Left lung (tissue), 10 donors: ENCODE results near the gene RPS15. TPM values are rescaled to one million over a fixed set of nuclear protein-coding genes. Genes with fewer than 3 reads are reported as not detected.

Experiments
- ATAC-seq: fragments of 200-7000 bp; cut with Tn5 transposase; one replicate; pipeline ENCODE4 v1.9.1; 2020; ENCODE audit warnings: moderate library complexity
- DNase-seq, 4 donors: peaks; one replicate each; pipeline ENCODE4 v3.0.0-alpha.2; 2013 to 2020
- H3K27ac ChIP-seq, 2 donors: fragments of 200-600 bp; sonication (generic) in 1 of 2; one replicate each; pipeline versions ENCODE4 v1.5.0 to v1.8.0; 2020 to 2021
- H3K27me3 ChIP-seq, 2 donors: fragments of 200-600 bp; sonication (generic) in 1 of 2; one replicate each; pipeline versions ENCODE4 v1.5.0 to v1.8.0; 2020 to 2021
- H3K36me3 ChIP-seq, 2 donors: fragments of 200-600 bp; sonication (generic) in 1 of 2; one replicate each; pipeline versions ENCODE4 v1.5.0 to v1.8.0; 2020 to 2021
- H3K4me1 ChIP-seq, 2 donors: fragments of 200-600 bp; one replicate each; pipeline ENCODE4 v1.8.0; 2021
- H3K4me3 ChIP-seq, 2 donors: fragments of 200-600 bp; sonication (generic) in 1 of 2; one replicate each; pipeline versions ENCODE4 v1.5.0 to v1.8.0; 2020 to 2021; ENCODE audit warnings: mild to moderate bottlenecking in 1 of 2
- H3K9me3 ChIP-seq, 2 donors: fragments of 200-600 bp; sonication (generic) in 1 of 2; one replicate each; pipeline versions ENCODE4 v1.5.0 to v1.8.0; 2020 to 2021
- intact Hi-C, 2 donors: fragments of 100-400 bp; cut with DNase I; formaldehyde crosslinking; loops; one replicate each; pipeline versions ENCODE4 v1.11.2 to v1.14.2; 2022
- polyA plus RNA-seq, 6 donors: library from polyadenylated mRNA; unstranded; fragments of 120-200 nt; gene quantifications; one replicate each; pipeline ENCODE4 v1.2.1, GENCODE V29; 2013; ENCODE audit not compliant: insufficient read length in 6 of 6
- total RNA-seq, 2 donors: library from RNA; stranded (reverse); fragmentation: NEBNext Ultra II Directional; extraction: Animal tissue kit (Norgen Biotek cat#: 25700); gene quantifications; one replicate each; pipeline ENCODE4 v1.2.1, GENCODE V29; 2021
- TF ChIP-seq, protein P1 (sequence below), 2 donors: fragments of 200-600 bp; sonication (generic) in 1 of 2; IDR thresholded peaks; one replicate each; pipeline versions ENCODE4 v1.5.0 to v1.8.0; 2021; ENCODE audit warnings: antibody characterized with exemption in 2 of 2
- donor health status: DM: no; HTN: yes; CAD: no.
- donor health status: DM: no; HTN: no; CAD: no.

The RPS15 gene
- total and polyA plus RNA-seq, 8 donors: 673 to 987 (median 836) TPM

DNA sequence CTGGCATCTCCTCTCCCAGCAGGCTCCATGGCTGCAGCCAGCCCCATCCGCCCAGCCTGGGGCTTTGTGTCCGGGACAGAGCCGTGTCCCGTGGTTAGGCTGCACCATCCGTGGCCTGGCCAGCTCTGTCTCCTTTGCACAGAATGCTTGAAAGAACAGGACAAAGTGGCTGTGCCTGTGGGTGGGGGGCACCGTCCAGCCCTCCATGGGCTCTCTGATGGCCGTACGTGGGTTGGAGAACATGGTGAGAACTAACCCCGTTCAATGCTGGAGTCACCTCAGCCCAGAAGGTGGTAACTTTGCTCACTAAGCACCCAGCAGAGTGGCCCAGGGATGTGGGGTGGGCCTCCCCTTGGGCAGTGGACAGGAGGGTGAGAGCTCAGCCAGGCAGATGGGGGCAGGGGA is 2.8 kb downstream of the RPS15 start:
- H3K27ac ChIP-seq: no peak overlapping the region
- peaks cover 0 to 39% of the 10 kb centered on the region in 2 donors for H3K36me3 ChIP-seq
- TF ChIP-seq, protein P1, sequence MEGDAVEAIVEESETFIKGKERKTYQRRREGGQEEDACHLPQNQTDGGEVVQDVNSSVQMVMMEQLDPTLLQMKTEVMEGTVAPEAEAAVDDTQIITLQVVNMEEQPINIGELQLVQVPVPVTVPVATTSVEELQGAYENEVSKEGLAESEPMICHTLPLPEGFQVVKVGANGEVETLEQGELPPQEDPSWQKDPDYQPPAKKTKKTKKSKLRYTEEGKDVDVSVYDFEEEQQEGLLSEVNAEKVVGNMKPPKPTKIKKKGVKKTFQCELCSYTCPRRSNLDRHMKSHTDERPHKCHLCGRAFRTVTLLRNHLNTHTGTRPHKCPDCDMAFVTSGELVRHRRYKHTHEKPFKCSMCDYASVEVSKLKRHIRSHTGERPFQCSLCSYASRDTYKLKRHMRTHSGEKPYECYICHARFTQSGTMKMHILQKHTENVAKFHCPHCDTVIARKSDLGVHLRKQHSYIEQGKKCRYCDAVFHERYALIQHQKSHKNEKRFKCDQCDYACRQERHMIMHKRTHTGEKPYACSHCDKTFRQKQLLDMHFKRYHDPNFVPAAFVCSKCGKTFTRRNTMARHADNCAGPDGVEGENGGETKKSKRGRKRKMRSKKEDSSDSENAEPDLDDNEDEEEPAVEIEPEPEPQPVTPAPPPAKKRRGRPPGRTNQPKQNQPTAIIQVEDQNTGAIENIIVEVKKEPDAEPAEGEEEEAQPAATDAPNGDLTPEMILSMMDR (IDR thresholded peaks at IDR 0.05): no peak
- H3K4me1 ChIP-seq: peaks cover 13 to 45% of the 10 kb centered on the region in 2 donors
- H3K4me3 ChIP-seq: no peak overlapping the region
- peaks cover 8 to 15% of the 10 kb centered on the region in 2 donors for H3K27me3 ChIP-seq
- DNase-seq (no peak), ATAC-seq (no peak)
- intact Hi-C loops: no loop called here
- H3K9me3 ChIP-seq: no peaks in the 10 kb centered on the region

DNA sequence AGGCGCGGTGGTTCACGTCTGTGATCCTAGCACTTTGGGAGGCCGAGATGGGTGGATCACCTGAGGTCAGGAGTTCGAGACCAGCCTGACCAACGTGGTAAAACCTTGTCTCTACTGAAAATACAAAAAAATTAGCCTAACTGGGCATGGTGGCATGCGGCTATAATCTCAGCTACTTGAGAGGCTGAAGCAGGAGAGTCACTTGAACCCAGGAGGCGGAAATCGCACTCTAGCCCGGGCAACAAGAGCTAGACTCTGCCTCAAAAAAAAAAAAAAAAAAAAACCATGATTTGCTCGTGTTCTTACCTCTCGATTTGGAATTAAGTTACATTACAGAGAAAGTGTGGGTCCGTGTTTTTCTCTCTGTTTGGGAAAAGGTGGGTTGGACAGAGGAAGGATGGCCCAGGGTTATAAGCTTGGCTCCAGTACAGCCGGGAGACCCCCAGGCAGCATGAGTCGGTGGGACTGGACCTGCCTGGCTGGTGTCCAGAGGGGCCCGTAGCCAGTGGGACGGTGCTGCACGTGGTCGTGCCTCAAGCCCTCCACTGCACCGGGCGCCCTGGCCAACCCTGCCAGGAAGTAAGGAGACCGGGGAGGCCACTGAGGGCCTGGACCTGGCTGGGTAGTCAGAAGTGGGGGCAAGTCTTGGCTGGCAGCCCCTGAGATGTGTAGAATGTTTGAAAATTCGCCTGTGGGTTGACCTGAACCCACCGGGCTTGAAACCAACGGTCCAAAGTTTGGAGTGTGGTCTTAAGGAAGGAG is 3.7 kb downstream of the RPS15 start:
- peak in 1 of 4 donors; percentile 74 for DNase-seq

DNA sequence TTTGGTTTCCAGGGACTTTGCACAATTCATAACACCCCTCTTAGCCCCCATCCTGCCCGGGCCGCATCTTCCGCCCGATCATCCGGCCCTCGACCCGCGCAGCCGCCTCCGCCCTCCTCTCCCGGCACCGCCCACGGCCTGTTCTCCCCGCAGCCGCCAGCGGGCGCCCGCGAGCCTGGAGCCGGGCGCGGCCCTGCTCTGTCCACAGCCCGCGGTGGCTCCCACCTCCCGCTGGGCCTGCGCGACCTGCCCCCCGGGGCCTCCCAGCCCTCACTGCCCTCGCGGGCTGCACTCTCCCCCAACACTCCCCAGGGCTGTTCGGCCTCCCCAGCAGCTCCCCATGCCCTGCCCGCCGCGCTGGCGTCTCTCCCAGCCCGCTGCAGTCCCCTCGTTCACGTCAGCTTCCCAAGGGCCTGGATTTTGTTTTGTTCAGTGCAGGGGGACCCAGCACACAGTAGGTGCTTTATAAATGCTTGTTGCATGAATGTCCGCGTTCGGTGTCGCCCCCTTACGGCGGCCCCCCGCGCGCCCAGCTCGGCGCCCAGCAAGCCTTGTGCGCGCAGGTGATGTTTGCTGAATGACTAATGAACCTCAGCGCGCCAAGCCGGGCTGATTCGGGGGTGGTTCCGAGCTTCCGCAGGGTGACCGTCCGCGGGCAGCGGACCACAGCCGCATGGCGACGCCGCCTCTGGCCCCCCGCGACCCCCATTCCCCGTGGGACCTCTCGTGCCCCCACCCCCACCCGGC is 7.2 kb downstream of the RPS15 start:
- DNase-seq (peak; percentile 53 to 97 (median 64)), ATAC-seq (peak; percentile 96)
- Histone ChIP-seq H3K36me3 (peaks cover 0 to 29% of the 10 kb centered on the region in 2 donors), H3K27ac (no peak overlapping the region), H3K9me3 (no peaks in the 10 kb centered on the region), H3K27me3 (peaks cover 44 to 58% of the 10 kb centered on the region in 2 donors), H3K4me1 (peaks cover 8 to 34% of the 10 kb centered on the region in 2 donors), H3K4me3 (peak overlapping the region; percentile 13 to 43)
- TF ChIP-seq, protein P1 (IDR thresholded peaks at IDR 0.05): peak; percentile 96 to 98
- intact Hi-C loops: no loop called here

More for the DNA sequence above, 3.7 kb downstream of the RPS15 start:
- Histone ChIP-seq H3K4me3 (no peak overlapping the region), H3K36me3 (peaks cover 0 to 39% of the 10 kb centered on the region in 2 donors), H3K9me3 (no peaks in the 10 kb centered on the region), H3K27ac (no peak overlapping the region), H3K27me3 (peaks cover 16 to 23% of the 10 kb centered on the region in 2 donors), H3K4me1 (peaks cover 20 to 53% of the 10 kb centered on the region in 2 donors)
- intact Hi-C loops: no loop called here
- TF ChIP-seq, protein P1 (IDR thresholded peaks at IDR 0.05): no peak
- ATAC-seq: no peak

DNA sequence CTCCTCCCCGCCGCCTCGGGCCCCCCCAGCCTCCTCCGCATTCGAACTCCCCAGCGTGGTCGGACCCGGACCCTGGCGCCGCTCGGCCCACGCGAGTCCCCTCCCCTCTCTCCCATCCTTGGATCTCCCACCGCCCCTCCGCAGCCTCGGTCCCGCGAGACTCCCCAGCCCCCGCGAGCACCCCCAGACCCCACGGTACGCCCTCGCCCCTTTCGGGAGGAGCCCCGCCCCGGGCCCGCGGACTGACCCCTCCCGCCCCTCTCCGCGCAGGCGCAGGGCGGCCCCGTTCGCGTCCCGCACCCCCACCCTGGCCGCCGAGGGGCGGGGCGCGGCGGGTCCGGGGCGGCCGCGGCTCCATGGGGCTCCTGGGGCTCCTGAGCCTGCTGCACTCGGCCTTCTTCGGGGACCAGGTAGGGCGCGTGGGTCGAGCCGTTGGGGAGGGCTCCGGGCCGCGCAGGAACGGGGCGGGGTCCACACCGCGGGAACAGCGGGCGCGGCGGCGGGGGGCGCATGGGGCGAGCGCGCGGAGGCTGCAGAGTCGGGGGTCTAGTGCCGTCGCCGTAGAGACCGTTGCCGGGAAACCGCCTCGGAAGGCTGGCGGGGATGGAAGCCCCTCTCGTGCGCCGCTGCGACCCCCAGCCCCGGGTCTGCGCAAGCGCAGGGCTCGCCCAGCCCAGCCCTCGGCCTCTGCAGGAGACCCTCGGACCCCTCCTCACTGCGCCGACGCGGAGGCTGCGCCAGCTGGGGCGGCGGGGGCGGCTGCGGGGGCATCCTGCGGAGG is 7.9 kb downstream of the RPS15 start:
- H3K4me1 ChIP-seq: peaks cover 7 to 28% of the 10 kb centered on the region in 2 donors
- DNase-seq: peak in 2 of 4 donors; percentile 48 to 79
- H3K4me3 ChIP-seq: peak overlapping the region in 1 of 2 donors; percentile 43

More for the DNA sequence above, 7.9 kb downstream of the RPS15 start:
- no peak for ATAC-seq
- intact Hi-C loops: no loop called here
- TF ChIP-seq, protein P1 (IDR thresholded peaks at IDR 0.05): no peak
- H3K27me3 ChIP-seq: peaks cover 51 to 66% of the 10 kb centered on the region in 2 donors
- no peak overlapping the region for H3K27ac ChIP-seq
- H3K36me3 ChIP-seq: peaks cover 0 to 22% of the 10 kb centered on the region in 2 donors
- H3K9me3 ChIP-seq: no peaks in the 10 kb centered on the region
